Sigmoid colon (tissue), 4 donors: ENCODE data around the gene TRIM14.

ENCODE experiments used
- CTCF ChIP-seq, 4 experiments: fragments of 450-650 bp in 3 of 4; fragments of 200-600 bp in 1 of 4; IDR thresholded peaks; one replicate each; pipeline ENCODE4 v1.5.1; 2016 to 2019; ENCODE audit warnings: antibody characterized with exemption in 4 of 4, mild to moderate bottlenecking in 3 of 4, moderate library complexity in 2 of 4
- EP300 ChIP-seq, 4 donors: sonication (generic); formaldehyde crosslinking; IDR thresholded peaks; one replicate each; pipeline ENCODE4 v1.6.1; 2017; ENCODE audit warnings: antibody characterized with exemption in 4 of 4

DNA sequence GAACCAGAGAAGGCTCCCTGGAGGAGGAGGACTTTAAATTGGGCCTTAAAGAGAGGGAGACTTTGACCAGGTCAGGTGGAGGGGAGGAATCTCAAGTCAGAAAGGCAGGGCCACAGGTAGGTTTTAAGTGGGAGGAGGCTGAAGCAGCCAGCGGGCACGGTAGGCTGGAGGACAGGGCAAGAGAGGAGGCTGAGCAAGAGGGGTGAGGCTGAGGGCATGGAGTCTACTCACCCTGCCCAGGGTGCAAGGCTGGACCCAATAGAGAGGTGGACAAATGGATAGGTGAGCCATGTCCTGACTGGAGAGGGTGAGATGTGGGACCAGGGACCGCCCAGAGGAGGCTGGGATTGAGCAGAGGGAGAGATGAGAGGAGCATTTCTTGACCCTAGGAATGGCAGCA is 25.6 kb upstream of the TRIM14 start:
- no peak for TF ChIP-seq CTCF (IDR thresholded peaks at IDR 0.05)
- TF ChIP-seq EP300 (IDR thresholded peaks at IDR 0.05): no peak
